Measurements from ENCODE around the gene EIF5A. TPM values are rescaled to one million over a fixed set of nuclear protein-coding genes. Genes with fewer than 3 reads are reported as not detected.

The EIF5A gene
- total and polyA plus RNA-seq, 2 donors (not counting 3 experiments of a cell fraction or from before 2014, with no cell fraction given), result 650 to 859 TPM

DNA sequence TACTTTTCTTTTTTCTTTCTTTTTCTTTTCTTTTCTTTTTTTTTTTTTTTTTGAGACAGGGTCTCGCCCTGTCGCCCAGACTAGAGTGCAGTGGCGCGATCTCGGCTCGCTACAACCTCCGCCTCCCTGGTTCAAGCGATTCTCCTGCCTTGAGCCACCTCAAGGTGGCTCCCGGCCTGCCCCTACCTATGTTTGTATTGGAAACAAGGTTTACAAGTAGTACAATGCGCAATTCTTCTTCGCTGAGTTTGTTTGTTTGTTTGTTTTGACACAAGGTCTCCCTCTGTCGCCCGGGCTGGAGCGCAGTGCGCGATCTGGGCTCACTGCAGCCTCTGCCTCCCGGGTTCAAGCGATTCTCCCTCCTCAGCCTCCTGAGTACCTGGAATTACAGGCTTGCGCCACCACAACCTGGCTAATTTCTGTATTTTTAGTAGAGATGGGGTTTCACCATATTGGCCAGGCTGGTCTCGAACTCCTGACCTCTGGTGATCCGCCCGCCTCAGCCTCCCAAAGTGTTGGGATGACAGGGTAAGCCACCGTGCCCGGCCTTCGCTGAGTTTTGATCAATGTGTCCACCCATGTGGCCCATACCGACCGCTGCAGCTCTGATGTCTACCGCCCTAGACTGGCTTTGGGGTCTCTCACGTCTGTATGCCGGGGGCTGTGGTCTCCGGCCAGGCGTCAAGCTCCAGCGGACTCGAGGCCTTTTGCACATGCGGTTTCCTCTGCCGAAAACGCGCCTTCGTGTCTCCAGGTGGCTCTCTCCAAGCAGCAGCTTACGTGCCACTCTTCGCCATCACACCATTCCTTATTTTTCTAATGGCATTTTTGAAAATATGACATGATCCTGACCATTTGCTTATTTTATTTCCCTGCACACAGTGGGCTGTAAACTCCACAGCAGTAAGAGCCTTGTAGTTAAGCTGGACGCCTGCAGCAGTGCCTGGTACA is 11.9 kb upstream of the EIF5A start:
- dilution Hi-C loops (cut with MboI; ENCODE audit: extremely low pct_ligation_motif_present, low sequenced_read_pairs), result no loop called here
- ChIA-PET CTCF (interaction anchor here (0.7 to 3.6 kb wide), 36 partner anchors 9 to 385 kb away, joined by 3 to 170 read pairs (median 5); partner anchors contain the start of genes ACADVL, ACAP1, CTDNEP1 and DLG4), POLR2A (no interaction called here)
- Histone ChIP-seq H4K20me1 (replicated peaks; ENCODE audit: control insufficient read depth, extremely low read depth, insufficient read depth, low read length) (no peaks in the 10 kb centered on the region), H3K9me3 (replicated peaks; ENCODE audit: control insufficient read depth, insufficient read depth, low read length) (no peaks in the 10 kb centered on the region), H3K9ac (replicated peaks; ENCODE audit: extremely low read depth, insufficient read depth, low read length) (no peak overlapping the region), H3K4me3 (replicated peaks in 1 of 3; ENCODE audit: insufficient read depth in 1 of 3, low read depth in 1 of 3, low read length in 3 of 3) (no peak overlapping the region), H3K4me1 (ENCODE audit: control insufficient read depth, extremely low read depth, insufficient read depth, low read length) (peaks cover 8% of the 10 kb centered on the region), H3K79me2 (ENCODE audit: control insufficient read depth, insufficient read depth, low read length) (no peaks in the 10 kb centered on the region), H3K4me2 (ENCODE audit: insufficient read depth, low read length) (no peak overlapping the region), H3K36me3 (ENCODE audit: control insufficient read depth in 2 of 2, extremely low read depth in 1 of 2, insufficient read depth in 2 of 2, low read length in 2 of 2) (no peaks in the 10 kb centered on the region), H3K9me1 (replicated peaks; ENCODE audit: control insufficient read depth, extremely low read depth, insufficient read depth, low read length) (no peaks in the 10 kb centered on the region), H3K27ac (ENCODE audit: insufficient read depth, low read depth, low read length) (no peak overlapping the region), H2AFZ (ENCODE audit: low read depth, low read length) (peak overlapping the region; percentile 46), H3K27me3 (ENCODE audit: control insufficient read depth in 2 of 2, insufficient read depth in 2 of 2, low read length in 2 of 2) (peaks cover 16 to 26% of the 10 kb centered on the region in 2 experiments)
- DNase-seq (ENCODE audit: low read depth, low spot score), result no peak
- no peak for FAIRE-seq
- TF ChIP-seq JUN (IDR thresholded peaks at IDR 0.05; ENCODE audit: borderline replicate concordance, insufficient read depth, insufficient read length, low read depth) (no peak), EZH2 (IDR thresholded peaks at IDR 0.05; ENCODE audit: borderline replicate concordance, low read depth, low read length, severe bottlenecking) (peak; percentile 22)
- BruUV-seq (replicated peaks), result no TSS peak
- intact Hi-C loops (cut with micrococcal nuclease), result loop anchor here (1.0 to 5.0 kb wide), 6 partner anchors 15 to 250 kb away; partner anchors contain the start of gene ELP5

- Histone ChIP-seq H3K9ac (replicated peaks; ENCODE audit: extremely low read depth, insufficient read depth, low read length) (no peak overlapping the region), H3K4me2 (ENCODE audit: insufficient read depth, low read length) (no peak overlapping the region), H3K4me3 (replicated peaks in 1 of 3; ENCODE audit: insufficient read depth in 1 of 3, low read depth in 1 of 3, low read length in 3 of 3) (no peak overlapping the region), H3K79me2 (ENCODE audit: control insufficient read depth, insufficient read depth, low read length) (no peaks in the 10 kb centered on the region), H3K36me3 (ENCODE audit: control insufficient read depth in 2 of 2, extremely low read depth in 1 of 2, insufficient read depth in 2 of 2, low read length in 2 of 2) (no peaks in the 10 kb centered on the region), H3K9me3 (replicated peaks; ENCODE audit: control insufficient read depth, insufficient read depth, low read length) (no peaks in the 10 kb centered on the region), H4K20me1 (replicated peaks; ENCODE audit: control insufficient read depth, extremely low read depth, insufficient read depth, low read length) (no peaks in the 10 kb centered on the region), H3K27ac (ENCODE audit: insufficient read depth, low read depth, low read length) (no peak overlapping the region), H2AFZ (ENCODE audit: low read depth, low read length) (peak overlapping the region; percentile 75), H3K27me3 (ENCODE audit: control insufficient read depth in 2 of 2, insufficient read depth in 2 of 2, low read length in 2 of 2) (peaks cover 16 to 26% of the 10 kb centered on the region in 2 experiments), H3K9me1 (replicated peaks; ENCODE audit: control insufficient read depth, extremely low read depth, insufficient read depth, low read length) (no peaks in the 10 kb centered on the region), H3K4me1 (ENCODE audit: control insufficient read depth, extremely low read depth, insufficient read depth, low read length) (peaks cover 8% of the 10 kb centered on the region)
- FAIRE-seq (peak; percentile 77), DNase-seq (ENCODE audit: low read depth, low spot score) (peak; percentile 74)
- dilution Hi-C loops (cut with MboI; ENCODE audit: extremely low pct_ligation_motif_present, low sequenced_read_pairs), result no loop called here
- BruUV-seq (replicated peaks), result no TSS peak
- TF ChIP-seq JUN (IDR thresholded peaks at IDR 0.05; ENCODE audit: borderline replicate concordance, insufficient read depth, insufficient read length, low read depth), result no peak
- TF ChIP-seq EZH2 (IDR thresholded peaks at IDR 0.05; ENCODE audit: borderline replicate concordance, low read depth, low read length, severe bottlenecking), result no peak
- peak; percentile 92 for TF ChIP-seq MAX (IDR thresholded peaks at IDR 0.05; ENCODE audit: insufficient read depth, insufficient read length)
- peak; percentile 42 for TF ChIP-seq POLR2AphosphoS5 (IDR thresholded peaks at IDR 0.05; ENCODE audit: insufficient read depth, low read depth, low read length)
- TF ChIP-seq, protein P1, sequence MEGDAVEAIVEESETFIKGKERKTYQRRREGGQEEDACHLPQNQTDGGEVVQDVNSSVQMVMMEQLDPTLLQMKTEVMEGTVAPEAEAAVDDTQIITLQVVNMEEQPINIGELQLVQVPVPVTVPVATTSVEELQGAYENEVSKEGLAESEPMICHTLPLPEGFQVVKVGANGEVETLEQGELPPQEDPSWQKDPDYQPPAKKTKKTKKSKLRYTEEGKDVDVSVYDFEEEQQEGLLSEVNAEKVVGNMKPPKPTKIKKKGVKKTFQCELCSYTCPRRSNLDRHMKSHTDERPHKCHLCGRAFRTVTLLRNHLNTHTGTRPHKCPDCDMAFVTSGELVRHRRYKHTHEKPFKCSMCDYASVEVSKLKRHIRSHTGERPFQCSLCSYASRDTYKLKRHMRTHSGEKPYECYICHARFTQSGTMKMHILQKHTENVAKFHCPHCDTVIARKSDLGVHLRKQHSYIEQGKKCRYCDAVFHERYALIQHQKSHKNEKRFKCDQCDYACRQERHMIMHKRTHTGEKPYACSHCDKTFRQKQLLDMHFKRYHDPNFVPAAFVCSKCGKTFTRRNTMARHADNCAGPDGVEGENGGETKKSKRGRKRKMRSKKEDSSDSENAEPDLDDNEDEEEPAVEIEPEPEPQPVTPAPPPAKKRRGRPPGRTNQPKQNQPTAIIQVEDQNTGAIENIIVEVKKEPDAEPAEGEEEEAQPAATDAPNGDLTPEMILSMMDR (IDR thresholded peaks at IDR 0.05; ENCODE audit: extremely low read depth in 1 of 2, insufficient read depth in 1 of 2, low read depth in 1 of 2, low read length in 2 of 2), result peak; percentile 88 to 97
- peak; percentile 44 for TF ChIP-seq MYC (IDR thresholded peaks at IDR 0.05; ENCODE audit: low read depth, low read length)
- intact Hi-C loops (cut with micrococcal nuclease), result loop anchor here (1.0 to 5.0 kb wide), 6 partner anchors 16 to 251 kb away; partner anchors contain the start of gene ELP5
- ChIA-PET CTCF (interaction anchor here (0.5 to 3.6 kb wide), 42 partner anchors 9 to 437 kb away, joined by 3 to 170 read pairs (median 5); partner anchors contain the start of genes ACADVL, ACAP1, CTDNEP1 and DLG4), POLR2A (no interaction called here)
These were observed 11.1 kb upstream of the EIF5A start for GRCh38 chr17:7296189-7296861.

Measured in endothelial cell of umbilical vein (primary cell).